GM12873 (cell line): Measurements from ENCODE around the gene MORN4.

ENCODE experiments used
- CTCF ChIP-seq: IDR thresholded peaks from 2 replicates; pipeline ENCODE4 v1.5.1; 2012; ENCODE audit warnings: low read depth, mild to moderate bottlenecking, moderate library complexity, low read length, control low read depth; ENCODE audit not compliant: insufficient read depth; ENCODE audit errors: missing control alignments

Gene MORN4

GRCh38 chr10:97648562-97649404 lies 15.5 kb upstream of the MORN4 start:
- no peak for TF ChIP-seq CTCF

GRCh38 chr10:97647556-97647955 lies 14.3 kb upstream of the MORN4 start:
- no peak for TF ChIP-seq CTCF

GRCh38 chr10:97644936-97645335 lies 11.6 kb upstream of the MORN4 start:
- TF ChIP-seq CTCF = no peak

- TF ChIP-seq CTCF = no peak
Measured at GRCh38 chr10:97643441-97643985, 10.2 kb upstream of the MORN4 start.

- TF ChIP-seq CTCF = no peak
Measured at GRCh38 chr10:97640868-97641811, 7.8 kb upstream of the MORN4 start.

- TF ChIP-seq CTCF = no peak
Measured at GRCh38 chr10:97640174-97640867, 7.0 kb upstream of the MORN4 start, which contains the start of gene PI4K2A. Gene PI4K2A (plus strand): TSS chr10:97640671. CDS start chr10:97640743, 72 bp downstream.
